ENCODE measurements around the gene ETV6.
A peak's percentile ranks its signal among the peaks of the same experiment; 100 is the strongest.

ETV6 gene

DNA sequence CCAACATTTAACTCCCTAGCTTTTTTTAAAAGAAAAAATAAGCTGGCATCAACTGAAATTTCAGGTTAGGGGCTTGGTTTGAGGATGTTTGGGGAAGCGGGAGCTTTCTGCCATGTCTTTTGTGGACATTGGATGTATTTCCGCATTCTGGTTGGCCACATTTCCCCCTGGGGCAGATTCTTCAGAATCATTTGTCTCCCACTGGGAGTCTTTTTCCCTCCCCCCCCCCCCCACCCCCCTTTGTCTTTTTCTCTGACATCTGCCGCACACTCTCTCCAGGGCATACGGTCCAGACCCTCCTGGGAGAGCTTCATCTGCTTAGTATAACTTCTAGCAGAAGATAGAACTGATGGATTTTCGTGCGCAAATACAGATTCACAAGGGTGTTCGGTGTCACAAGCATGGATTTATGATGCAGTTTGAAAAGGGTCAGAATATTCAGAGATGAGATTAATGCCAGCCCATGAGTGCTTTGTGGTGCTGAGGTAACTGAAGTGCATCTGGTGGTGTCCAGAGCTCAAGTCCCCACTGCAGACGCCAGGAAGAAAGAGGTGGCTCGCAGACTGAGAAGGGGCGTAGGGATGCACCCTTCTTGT, 40.2 kb downstream of the ETV6 start:
- DNase-seq (ENCODE audit: low spot score) (no peak), FAIRE-seq (no peak)

- no peak for FAIRE-seq
- DNase-seq (ENCODE audit: low spot score) = no peak
Observed at GRCh38 chr12:11693067-11693466, 43.6 kb downstream of the ETV6 start.

DNA sequence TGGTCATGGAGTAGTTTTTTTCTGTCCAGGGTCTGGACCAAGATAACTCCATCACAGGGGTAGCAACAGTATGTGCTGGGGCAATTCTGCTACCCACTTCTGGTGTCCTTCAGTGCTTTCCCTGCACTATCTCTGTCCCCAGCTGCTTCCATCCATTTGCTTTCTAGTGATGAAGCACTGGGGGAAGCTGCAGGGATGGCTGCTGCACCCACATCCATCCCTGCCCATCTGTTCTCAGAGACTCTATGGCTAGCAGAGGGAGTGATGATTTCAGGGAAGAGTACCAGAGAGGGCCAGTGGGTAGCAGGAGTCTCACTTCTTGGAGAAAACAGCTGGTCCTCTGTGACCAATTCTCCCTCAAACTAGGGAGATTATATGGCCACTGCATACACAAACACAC, 44.1 kb downstream of the ETV6 start:
- FAIRE-seq = no peak
- no peak for DNase-seq (ENCODE audit: low spot score)

- FAIRE-seq = no peak
- DNase-seq (ENCODE audit: low spot score) = no peak
Observed at GRCh38 chr12:11694528-11694927, 45.1 kb downstream of the ETV6 start.

- DNase-seq (ENCODE audit: low spot score) = peak; percentile 8
Observed at GRCh38 chr12:11695321-11695720, 45.8 kb downstream of the ETV6 start.

DNA sequence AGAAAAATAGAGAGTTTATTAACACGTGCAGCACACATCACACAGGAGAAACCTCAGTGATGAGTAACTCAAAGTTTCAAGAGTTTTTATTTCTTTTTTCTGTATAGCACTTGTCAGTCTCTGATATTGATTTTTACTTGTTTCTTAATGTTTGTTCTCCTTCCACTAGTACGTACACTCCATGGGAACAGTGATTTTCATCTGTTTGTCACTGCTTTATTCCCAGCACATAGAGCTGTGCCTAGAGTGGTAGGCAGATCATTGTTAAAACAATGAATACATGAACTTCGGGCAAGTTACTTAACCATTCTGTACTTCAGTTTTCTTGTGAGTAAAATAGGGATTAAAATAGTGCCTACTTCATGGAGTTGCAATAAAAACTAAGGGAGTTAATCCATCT, 46.6 kb downstream of the ETV6 start:
- DNase-seq (ENCODE audit: low spot score) (no peak), FAIRE-seq (no peak)

More at GRCh38 chr12:11695321-11695720, 45.8 kb downstream of the ETV6 start:
- peak; percentile 15 for FAIRE-seq

- DNase-seq (ENCODE audit: low spot score) (no peak), FAIRE-seq (no peak)
Observed at GRCh38 chr12:11697131-11697530, 47.7 kb downstream of the ETV6 start.

DNA sequence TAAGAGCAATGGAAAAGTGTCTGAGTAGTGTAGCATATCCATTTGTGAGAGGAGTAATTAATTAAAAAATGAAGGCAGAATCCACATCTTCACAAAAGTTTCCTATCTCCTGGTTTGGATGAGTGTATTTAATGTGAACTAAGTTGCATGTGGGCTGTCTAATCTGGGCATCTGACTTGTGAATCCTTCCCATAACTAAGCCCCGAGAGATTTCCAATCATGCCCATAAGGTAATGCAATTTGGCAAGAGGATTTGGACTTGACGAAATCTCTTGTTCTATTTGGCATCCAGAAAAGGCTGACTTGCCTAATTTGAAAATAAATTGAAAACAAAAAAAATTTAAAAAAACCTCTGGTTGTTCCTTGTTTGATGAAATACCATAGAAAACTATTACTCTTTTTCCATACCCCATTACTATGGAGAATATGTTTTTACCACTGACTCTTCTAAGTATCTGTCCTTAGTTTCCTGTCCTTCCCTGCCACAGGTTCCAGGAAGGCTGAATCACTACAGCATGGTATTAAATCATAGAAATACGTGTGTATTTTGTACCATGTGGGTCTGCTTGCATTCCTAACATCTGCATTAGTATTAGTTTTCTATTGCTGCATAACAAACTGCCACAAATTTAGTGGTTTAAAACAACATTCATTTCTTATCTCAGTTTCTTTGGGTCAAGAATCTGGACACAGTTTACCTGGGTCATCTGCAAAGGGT, 48.4 kb downstream of the ETV6 start:
- DNase-seq (ENCODE audit: low spot score) (peak; percentile 49), FAIRE-seq (peak; percentile 30)

- FAIRE-seq (no peak), DNase-seq (ENCODE audit: low spot score) (no peak)
Observed at GRCh38 chr12:11698729-11699128, 49.3 kb downstream of the ETV6 start.

- FAIRE-seq = no peak
- DNase-seq (ENCODE audit: low spot score) = no peak
Observed at GRCh38 chr12:11701433-11701832, 52.0 kb downstream of the ETV6 start.

GRCh38 chr12:11702959-11703358, 53.5 kb downstream of the ETV6 start:
- FAIRE-seq (no peak), DNase-seq (ENCODE audit: low spot score) (no peak)

DNA sequence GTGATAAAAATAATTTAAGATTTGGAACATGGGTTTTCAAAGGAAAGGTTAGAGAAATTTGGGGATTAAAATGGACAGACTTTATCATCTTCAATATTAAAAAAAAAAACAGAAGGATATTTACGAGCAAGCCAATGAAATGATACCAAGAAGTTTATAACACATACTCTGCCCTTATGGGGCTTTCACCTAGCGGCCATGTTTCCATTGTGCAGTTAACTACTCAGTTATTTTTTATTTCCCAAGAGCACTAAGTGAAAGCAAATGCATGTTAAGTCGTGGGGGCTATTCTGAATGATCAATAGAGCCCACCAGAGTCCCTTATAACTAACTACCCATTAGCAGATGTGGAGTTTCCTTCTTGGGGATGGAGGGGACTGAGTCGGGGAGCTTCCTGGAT, 53.9 kb downstream of the ETV6 start:
- DNase-seq (ENCODE audit: low spot score) = no peak
- no peak for FAIRE-seq

DNA sequence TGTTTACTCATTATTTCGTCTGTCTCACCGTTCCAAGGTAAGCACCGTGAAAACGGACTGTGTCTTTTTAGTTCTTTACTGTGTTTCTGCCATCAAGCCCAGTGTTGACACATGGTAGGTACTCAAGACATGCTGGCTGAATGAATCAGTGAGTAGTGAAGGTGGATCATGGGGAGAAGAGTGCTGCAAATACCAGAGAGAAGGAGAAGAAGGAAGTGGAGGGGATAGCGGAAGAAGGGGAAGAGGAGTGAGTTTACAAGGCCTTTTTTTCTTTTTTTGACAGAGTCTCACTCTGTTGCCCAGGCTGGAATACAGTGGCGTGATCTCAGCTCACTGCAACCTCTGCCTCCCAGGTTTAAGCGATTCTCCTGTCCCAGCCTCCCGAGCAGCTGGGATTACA, 54.6 kb downstream of the ETV6 start:
- no peak for FAIRE-seq
- no peak for DNase-seq (ENCODE audit: low spot score)

- peak; percentile 90 for FAIRE-seq
- peak; percentile 81 for DNase-seq (ENCODE audit: low spot score)
Observed at GRCh38 chr12:11705010-11705409, 55.5 kb downstream of the ETV6 start.

- FAIRE-seq (no peak), DNase-seq (ENCODE audit: low spot score) (no peak)
Observed at GRCh38 chr12:11706509-11707379, 57.3 kb downstream of the ETV6 start.

GRCh38 chr12:11707535-11707934, 58.1 kb downstream of the ETV6 start:
- DNase-seq (ENCODE audit: low spot score) (no peak), FAIRE-seq (no peak)

DNA sequence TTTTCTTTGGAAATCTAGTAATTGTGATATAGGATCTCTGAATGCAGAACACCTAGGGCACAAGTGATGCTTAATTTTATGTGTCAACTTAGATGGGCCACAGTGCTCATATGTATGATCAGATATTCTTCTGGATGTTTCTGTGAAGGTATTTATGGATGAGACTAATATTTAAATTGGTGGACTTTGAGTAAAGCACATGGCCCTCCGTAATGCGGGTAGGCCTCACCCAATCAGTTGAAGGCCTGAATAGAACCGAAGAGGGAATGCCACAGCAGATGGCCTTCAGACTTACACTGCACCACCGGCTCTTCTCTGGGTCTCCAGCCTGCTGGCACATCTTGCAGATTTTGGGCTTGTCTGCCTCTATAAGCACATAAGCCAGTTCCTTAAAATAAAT, 60.0 kb downstream of the ETV6 start:
- DNase-seq (ENCODE audit: low spot score) (no peak), FAIRE-seq (no peak)

- DNase-seq (ENCODE audit: low spot score) = no peak
- no peak for FAIRE-seq
Observed at GRCh38 chr12:11710431-11710830, 61.0 kb downstream of the ETV6 start.

GRCh38 chr12:11710906-11711305, 61.4 kb downstream of the ETV6 start:
- DNase-seq (ENCODE audit: low spot score) = no peak
- no peak for FAIRE-seq

DNA sequence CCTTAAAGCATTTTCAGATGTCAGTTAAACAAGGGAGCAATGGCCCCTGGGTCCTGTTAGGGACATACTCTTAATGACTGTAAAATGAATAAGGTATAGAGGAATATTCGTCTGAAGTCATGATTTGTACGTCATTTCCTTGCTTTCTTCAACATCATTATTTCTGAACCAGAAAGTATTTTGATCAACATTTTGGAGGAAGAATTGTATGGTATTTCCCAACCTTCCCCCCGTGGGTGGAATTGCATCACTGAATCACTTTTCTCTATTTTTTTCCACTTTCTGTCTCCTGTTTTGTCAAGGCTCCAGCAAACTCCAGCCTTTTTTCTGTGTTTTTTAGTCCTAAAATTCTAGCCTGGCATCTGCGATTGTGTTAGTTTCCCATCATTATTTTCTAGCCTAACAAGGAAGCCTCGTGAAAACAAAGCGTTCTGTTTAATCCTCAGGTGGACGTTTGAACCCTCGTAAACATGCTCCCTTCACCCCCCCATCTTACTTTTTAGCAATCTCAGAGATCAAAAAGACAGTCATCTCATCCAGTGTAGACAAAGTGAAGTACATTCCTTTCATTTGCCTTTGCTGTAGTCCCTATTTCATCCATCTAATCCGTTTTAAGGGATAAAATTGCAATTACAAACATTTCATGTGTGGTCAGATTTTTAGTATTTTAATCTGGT, 62.3 kb downstream of the ETV6 start:
- DNase-seq (ENCODE audit: low spot score) = no peak
- no peak for FAIRE-seq

GRCh38 chr12:11712491-11712890, 63.0 kb downstream of the ETV6 start:
- FAIRE-seq (no peak), DNase-seq (ENCODE audit: low spot score) (no peak)

GRCh38 chr12:11713202-11713601, 63.7 kb downstream of the ETV6 start:
- FAIRE-seq = no peak
- no peak for DNase-seq (ENCODE audit: low spot score)

All from RCC 7860 (cell line).